Measurements from ENCODE around the gene ZMIZ1. TPM values are rescaled to one million over a fixed set of nuclear protein-coding genes. Genes with fewer than 3 reads are reported as not detected.

ZMIZ1 gene
- total and polyA plus RNA-seq, 2 donors (not counting 1 experiment from before 2014, with no cell fraction given) = 6.3 to 30.6 TPM

DNA sequence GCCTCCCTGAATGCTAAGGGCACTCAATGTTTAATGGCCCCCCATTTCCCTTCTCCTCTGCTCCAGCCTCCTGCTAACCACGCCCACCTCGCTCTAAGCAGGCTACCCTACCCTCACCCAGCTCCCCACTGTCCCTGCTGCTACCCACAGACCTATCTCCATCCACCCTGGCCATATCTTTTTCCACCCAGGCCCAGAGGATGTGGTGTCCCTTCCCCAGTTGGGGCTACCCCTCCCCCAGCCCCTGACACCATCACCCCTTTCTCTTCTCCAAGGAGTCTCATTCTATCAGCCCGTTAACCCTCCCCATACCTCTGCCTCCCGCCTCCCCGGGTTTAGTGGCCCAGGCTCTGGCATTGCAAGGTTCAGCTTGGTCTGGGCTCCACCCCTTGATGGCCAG lies 249.6 kb downstream of the ZMIZ1 start:
- Histone ChIP-seq H3K36me3 (ENCODE audit: control insufficient read depth, insufficient read depth, low read length) (peaks cover 4% of the 10 kb centered on the region), H3K27me3 (ENCODE audit: control insufficient read depth, insufficient read depth, low read length) (no peaks in the 10 kb centered on the region), H2AFZ (ENCODE audit: low read length) (no peak overlapping the region), H3K27ac (ENCODE audit: insufficient read depth, low read length) (peak overlapping the region; percentile 86), H3K4me1 (ENCODE audit: control insufficient read depth, extremely low read depth, insufficient read depth, low read length) (peaks cover 33% of the 10 kb centered on the region), H3K4me2 (ENCODE audit: extremely low read depth, insufficient read depth, low read length) (no peak overlapping the region), H3K4me3 (replicated peaks in 1 of 4; ENCODE audit: control extremely low read depth in 1 of 4, insufficient read depth in 1 of 4, low read depth in 3 of 4, low read length in 4 of 4) (no peak overlapping the region), H3K9me3 (ENCODE audit: control insufficient read depth, insufficient read depth, low read depth, low read length) (no peaks in the 10 kb centered on the region), H3K9ac (ENCODE audit: insufficient read depth, low read length) (no peak overlapping the region), H3K79me2 (ENCODE audit: control insufficient read depth, insufficient read depth, low read length) (no peaks in the 10 kb centered on the region), H4K20me1 (ENCODE audit: control insufficient read depth, extremely low read depth, insufficient read depth, low read length) (no peaks in the 10 kb centered on the region)
- no peak for DNase-seq (ENCODE audit: low read depth in 2 of 2)
- TF ChIP-seq EZH2 (IDR thresholded peaks at IDR 0.05; ENCODE audit: low read length, missing control alignments) = no peak
- TF ChIP-seq, protein P1, sequence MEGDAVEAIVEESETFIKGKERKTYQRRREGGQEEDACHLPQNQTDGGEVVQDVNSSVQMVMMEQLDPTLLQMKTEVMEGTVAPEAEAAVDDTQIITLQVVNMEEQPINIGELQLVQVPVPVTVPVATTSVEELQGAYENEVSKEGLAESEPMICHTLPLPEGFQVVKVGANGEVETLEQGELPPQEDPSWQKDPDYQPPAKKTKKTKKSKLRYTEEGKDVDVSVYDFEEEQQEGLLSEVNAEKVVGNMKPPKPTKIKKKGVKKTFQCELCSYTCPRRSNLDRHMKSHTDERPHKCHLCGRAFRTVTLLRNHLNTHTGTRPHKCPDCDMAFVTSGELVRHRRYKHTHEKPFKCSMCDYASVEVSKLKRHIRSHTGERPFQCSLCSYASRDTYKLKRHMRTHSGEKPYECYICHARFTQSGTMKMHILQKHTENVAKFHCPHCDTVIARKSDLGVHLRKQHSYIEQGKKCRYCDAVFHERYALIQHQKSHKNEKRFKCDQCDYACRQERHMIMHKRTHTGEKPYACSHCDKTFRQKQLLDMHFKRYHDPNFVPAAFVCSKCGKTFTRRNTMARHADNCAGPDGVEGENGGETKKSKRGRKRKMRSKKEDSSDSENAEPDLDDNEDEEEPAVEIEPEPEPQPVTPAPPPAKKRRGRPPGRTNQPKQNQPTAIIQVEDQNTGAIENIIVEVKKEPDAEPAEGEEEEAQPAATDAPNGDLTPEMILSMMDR (conservative IDR thresholded peaks at IDR 0.05 in 1 of 2, IDR thresholded peaks at IDR 0.05 in 1 of 2; ENCODE audit: low read depth in 1 of 2, low read length in 2 of 2) = no peak

DNA sequence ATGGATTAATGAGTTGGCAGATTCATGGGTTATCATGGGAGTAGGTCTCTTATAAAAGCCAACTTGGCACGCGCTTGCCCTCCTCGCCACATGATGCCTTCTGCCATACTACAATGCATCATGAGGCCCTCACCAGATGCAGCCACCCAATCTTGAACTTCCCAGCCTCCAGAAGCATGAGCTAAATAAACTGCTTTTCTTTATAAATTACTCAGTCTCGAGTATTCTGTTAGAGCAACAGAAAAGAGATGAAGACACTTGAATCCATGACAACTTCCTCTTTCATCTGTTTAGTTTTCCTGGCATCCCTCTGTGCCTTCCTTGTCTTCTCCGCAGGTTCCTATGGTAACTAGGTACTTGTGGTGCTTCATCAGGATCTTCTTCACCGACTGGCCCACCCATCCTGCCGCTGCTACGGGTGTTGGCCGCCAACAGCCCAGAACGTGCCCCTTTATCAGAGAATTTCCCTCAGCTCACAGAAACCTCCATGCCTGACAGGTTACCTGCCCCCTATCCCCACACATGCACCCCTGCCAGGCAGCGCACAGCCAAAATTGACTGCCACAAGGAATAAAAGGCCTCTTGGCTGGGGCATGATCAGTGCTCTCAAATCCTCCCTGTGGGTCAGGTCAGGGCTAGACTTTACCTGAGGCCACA lies 250.5 kb downstream of the ZMIZ1 start:
- Histone ChIP-seq H3K4me1 (ENCODE audit: control insufficient read depth, extremely low read depth, insufficient read depth, low read length) (peaks cover 35% of the 10 kb centered on the region), H3K4me2 (ENCODE audit: extremely low read depth, insufficient read depth, low read length) (no peak overlapping the region), H3K27me3 (ENCODE audit: control insufficient read depth, insufficient read depth, low read length) (no peaks in the 10 kb centered on the region), H3K9me3 (ENCODE audit: control insufficient read depth, insufficient read depth, low read depth, low read length) (no peaks in the 10 kb centered on the region), H3K9ac (ENCODE audit: insufficient read depth, low read length) (no peak overlapping the region), H2AFZ (ENCODE audit: low read length) (no peak overlapping the region), H3K27ac (ENCODE audit: insufficient read depth, low read length) (no peak overlapping the region), H3K4me3 (replicated peaks in 1 of 4; ENCODE audit: control extremely low read depth in 1 of 4, insufficient read depth in 1 of 4, low read depth in 3 of 4, low read length in 4 of 4) (no peak overlapping the region), H3K79me2 (ENCODE audit: control insufficient read depth, insufficient read depth, low read length) (no peaks in the 10 kb centered on the region), H4K20me1 (ENCODE audit: control insufficient read depth, extremely low read depth, insufficient read depth, low read length) (no peaks in the 10 kb centered on the region), H3K36me3 (ENCODE audit: control insufficient read depth, insufficient read depth, low read length) (no peaks in the 10 kb centered on the region)
- TF ChIP-seq, protein P1 (conservative IDR thresholded peaks at IDR 0.05 in 1 of 2, IDR thresholded peaks at IDR 0.05 in 1 of 2; ENCODE audit: low read depth in 1 of 2, low read length in 2 of 2) = no peak
- no peak for DNase-seq (ENCODE audit: low read depth in 2 of 2)

DNA sequence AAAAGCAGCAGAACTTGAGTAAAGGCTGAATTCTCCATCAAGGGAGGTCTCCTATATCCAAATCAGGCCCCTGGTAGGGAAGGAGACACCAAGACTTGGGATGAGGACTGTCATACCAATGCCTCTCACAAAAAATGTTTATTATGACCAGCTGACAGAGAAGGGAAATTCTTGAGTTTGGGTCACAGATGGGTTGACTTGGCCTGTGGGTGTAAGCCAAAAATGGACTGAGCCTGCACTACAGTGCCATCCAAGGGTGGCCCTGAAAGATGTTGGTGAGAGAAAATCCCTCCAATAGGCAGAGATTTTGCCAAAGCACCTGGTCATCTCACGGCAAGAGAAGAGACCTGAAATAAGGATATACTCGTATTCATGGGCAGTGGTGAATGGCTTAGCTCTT lies 251.6 kb downstream of the ZMIZ1 start:
- peak overlapping the region; percentile 70 for H3K27ac ChIP-seq (ENCODE audit: insufficient read depth, low read length)
- no peaks in the 10 kb centered on the region for H3K27me3 ChIP-seq (ENCODE audit: control insufficient read depth, insufficient read depth, low read length)
- no peaks in the 10 kb centered on the region for H3K9me3 ChIP-seq (ENCODE audit: control insufficient read depth, insufficient read depth, low read depth, low read length)
- no peak overlapping the region for H2AFZ ChIP-seq (ENCODE audit: low read length)
- H3K4me2 ChIP-seq (ENCODE audit: extremely low read depth, insufficient read depth, low read length) = no peak overlapping the region
- H3K9ac ChIP-seq (ENCODE audit: insufficient read depth, low read length) = no peak overlapping the region
- H3K4me3 ChIP-seq (replicated peaks in 1 of 4; ENCODE audit: control extremely low read depth in 1 of 4, insufficient read depth in 1 of 4, low read depth in 3 of 4, low read length in 4 of 4) = no peak overlapping the region
- H3K4me1 ChIP-seq (ENCODE audit: control insufficient read depth, extremely low read depth, insufficient read depth, low read length) = peaks cover 35% of the 10 kb centered on the region
- H3K36me3 ChIP-seq (ENCODE audit: control insufficient read depth, insufficient read depth, low read length) = no peaks in the 10 kb centered on the region
- no peak for DNase-seq (ENCODE audit: low read depth in 2 of 2)
- H3K79me2 ChIP-seq (ENCODE audit: control insufficient read depth, insufficient read depth, low read length) = no peaks in the 10 kb centered on the region
- TF ChIP-seq, protein P1 (conservative IDR thresholded peaks at IDR 0.05 in 1 of 2, IDR thresholded peaks at IDR 0.05 in 1 of 2; ENCODE audit: low read depth in 1 of 2, low read length in 2 of 2) = no peak
- no peak for TF ChIP-seq EZH2 (IDR thresholded peaks at IDR 0.05; ENCODE audit: low read length, missing control alignments)
- no peaks in the 10 kb centered on the region for H4K20me1 ChIP-seq (ENCODE audit: control insufficient read depth, extremely low read depth, insufficient read depth, low read length)

All from fibroblast of lung (primary cell).